ENCODE data around the gene SLC36A3.

- TF ChIP-seq CTCF (IDR thresholded peaks at IDR 0.05) (no peak), POLR2A (IDR thresholded peaks at IDR 0.05) (no peak)
Observed at GRCh38 chr5:151267491-151268260, 35.9 kb downstream of the SLC36A3 start.

Data from heart left ventricle (tissue), 13 donors.